Measurements from ENCODE around the gene OR6V1. TPM values are rescaled to one million over a fixed set of nuclear protein-coding genes. Genes with fewer than 3 reads are reported as not detected.
A peak's percentile ranks its signal among the peaks of the same experiment; 100 is the strongest.
"Not testable (repeated sequence)": the region's sequence is repeated elsewhere in the genome, so short reads cannot be mapped to it uniquely, and the experiment has no call there.

OR6V1 gene
- polyA plus RNA-seq, 6 donors from 2014 or later, result not detected

GRCh38 chr7:143096146-143096545, 44.0 kb downstream of the OR6V1 start:
- H3K27ac Mint-ChIP-seq, result no peak overlapping the region
- H3K27me3 Mint-ChIP-seq, result no peaks in the 10 kb centered on the region
- peaks cover 21 to 35% of the 10 kb centered on the region in 2 donors for H3K36me3 Mint-ChIP-seq
- peaks cover 8 to 12% (median 10%) of the 10 kb centered on the region in 3 donors for H3K4me1 Mint-ChIP-seq
- DNase-seq (no peak), ATAC-seq (ENCODE audit: low read depth in 2 of 2) (no peak)
- H3K4me3 Mint-ChIP-seq, result no peak overlapping the region
- H3K9me3 Mint-ChIP-seq, result peaks cover 7 to 56% (median 48%) of the 10 kb centered on the region in 7 donors

- H3K4me3 Mint-ChIP-seq; DNase-seq; H3K27me3 Mint-ChIP-seq; ATAC-seq (ENCODE audit: low read depth in 2 of 2): not testable (repeated sequence)
- Mint-ChIP-seq H3K36me3 (peaks cover 19 to 31% of the 10 kb centered on the region in 2 donors), H3K4me1 (peaks cover 6 to 12% (median 8%) of the 10 kb centered on the region in 3 donors), H3K9me3 (peaks cover 7 to 62% (median 51%) of the 10 kb centered on the region in 7 donors), H3K27ac (peak overlapping the region in 1 of 6 donors; percentile 47)
These were observed 47.4 kb downstream of the OR6V1 start for GRCh38 chr7:143099579-143099978.

Other genes starting within 250 kb of the OR6V1 start
- gene EPHB6, start 197.3 kb upstream of the OR6V1 start, polyA plus RNA-seq (ENCODE audit: low read depth in 6 of 6), result 10 to 100 TPM in 5 of 6 donors, 1 to 10 TPM in 1; 10.0 to 32.4 (median 19.0) TPM
- gene TRPV6, start 166.6 kb upstream of the OR6V1 start, polyA plus RNA-seq (ENCODE audit: low read depth in 6 of 6), result under 1 TPM in 1 of 6 donors, not detected in 5; 0.19 TPM
- not detected for gene TRPV5, start 118.6 kb upstream of the OR6V1 start, polyA plus RNA-seq (ENCODE audit: low read depth in 6 of 6)
- not detected for gene LLCFC1, start 112.9 kb upstream of the OR6V1 start, polyA plus RNA-seq (ENCODE audit: low read depth in 6 of 6)
- under 1 TPM in 1 of 6 donors, not detected in 5; 0.44 TPM for gene KEL, start 90.0 kb upstream of the OR6V1 start, polyA plus RNA-seq (ENCODE audit: low read depth in 6 of 6)
- gene OR9A2, start 25.2 kb upstream of the OR6V1 start, polyA plus RNA-seq (ENCODE audit: low read depth in 6 of 6), result not detected
- gene PIP, start 79.7 kb downstream of the OR6V1 start, polyA plus RNA-seq (ENCODE audit: low read depth in 6 of 6), result not detected
- gene TAS2R39, start 131.1 kb downstream of the OR6V1 start, polyA plus RNA-seq (ENCODE audit: low read depth in 6 of 6), result not detected
- not detected for gene TAS2R40, start 169.7 kb downstream of the OR6V1 start, polyA plus RNA-seq (ENCODE audit: low read depth in 6 of 6)
- 100 to 1,000 TPM; 180 to 225 (median 204) TPM for gene GSTK1, start 211.1 kb downstream of the OR6V1 start, polyA plus RNA-seq (ENCODE audit: low read depth in 6 of 6)
- under 1 TPM in 2 of 6 donors, not detected in 4; 0.32 TPM for gene TMEM139, start 232.6 kb downstream of the OR6V1 start, polyA plus RNA-seq (ENCODE audit: low read depth in 6 of 6)
- gene CASP2, start 236.0 kb downstream of the OR6V1 start, polyA plus RNA-seq (ENCODE audit: low read depth in 6 of 6), result 10 to 100 TPM in 5 of 6 donors, 1 to 10 TPM in 1; 4.2 to 42.7 (median 23.9) TPM